GM23338 (cell line): ENCODE results near the gene PLA1A.

Experiments
- CREB1 ChIP-seq: fragments of 250-450 bp; sonication (Bioruptor Pico); IDR thresholded peaks from 2 replicates; pipeline ENCODE4 v1.5.0; 2020; ENCODE audit warnings: low read depth, mild to moderate bottlenecking, moderate library complexity
- CTCF ChIP-seq, 2 experiments: fragments of 200-600 bp in 1 of 2; sonication (generic) in 1 of 2; conservative IDR thresholded peaks; 2 replicates each; pipeline versions ENCODE4 v1.5.1 to v1.6.1; 2016 to 2017; ENCODE audit warnings: antibody characterized with exemption in 2 of 2, low read depth in 2 of 2, mild to moderate bottlenecking in 2 of 2, moderate library complexity in 1 of 2
- ETS1 ChIP-seq: IDR thresholded peaks from 2 replicates; pipeline ENCODE4 v1.6.1; 2016; ENCODE audit warnings: antibody characterized with exemption
- EZH2 ChIP-seq: fragments of 200-600 bp; sonication (generic); IDR thresholded peaks from one replicate; pipeline ENCODE4 v1.8.0; 2017; ENCODE audit warnings: antibody characterized with exemption, mild to moderate bottlenecking, low read depth; ENCODE audit not compliant: unreplicated experiment
- EZH2phosphoT487 ChIP-seq: fragments of 200-600 bp; sonication (generic); IDR thresholded peaks from one replicate; pipeline ENCODE4 v1.8.1; 2018; ENCODE audit warnings: antibody characterized with exemption; ENCODE audit not compliant: unreplicated experiment
- JUNB ChIP-seq: IDR thresholded peaks from one replicate; pipeline ENCODE4 v1.6.1; 2016; ENCODE audit warnings: antibody characterized with exemption; ENCODE audit not compliant: unreplicated experiment
- NANOG ChIP-seq: IDR thresholded peaks from 2 replicates; pipeline ENCODE4 v1.6.1; 2016; ENCODE audit warnings: antibody characterized with exemption, borderline replicate concordance
- POLR2AphosphoS5 ChIP-seq: IDR thresholded peaks from 2 replicates; pipeline ENCODE4 v1.6.1; 2016; ENCODE audit warnings: antibody characterized with exemption, low read depth
- REST ChIP-seq: IDR thresholded peaks from one replicate; pipeline ENCODE4 v1.6.1; 2018; ENCODE audit warnings: antibody characterized with exemption; ENCODE audit not compliant: unreplicated experiment
- STAT1 ChIP-seq: IDR thresholded peaks from one replicate; pipeline ENCODE4 v1.6.1; 2016; ENCODE audit warnings: antibody characterized with exemption; ENCODE audit not compliant: unreplicated experiment
- ZNF114 ChIP-seq: fragments of 250-450 bp; sonication (Bioruptor Pico); IDR thresholded peaks from 2 replicates; pipeline ENCODE4 v1.5.0; 2020; ENCODE audit warnings: mild to moderate bottlenecking, moderate library complexity
- ZNF331 ChIP-seq: fragments of 250-450 bp; sonication (Bioruptor Pico); IDR thresholded peaks from 2 replicates; pipeline ENCODE4 v1.5.0; 2020; ENCODE audit warnings: low read depth, mild to moderate bottlenecking, moderate library complexity
- ZNF462 ChIP-seq: fragments of 250-450 bp; sonication (Bioruptor Pico); IDR thresholded peaks from 2 replicates; pipeline ENCODE4 v1.5.0; 2020; ENCODE audit warnings: mild to moderate bottlenecking, moderate library complexity

- TF ChIP-seq CTCF (conservative IDR thresholded peaks at IDR 0.05; ENCODE audit: low read depth in 2 of 2) (no peak), STAT1 (no peak), POLR2AphosphoS5 (no peak), EZH2 (no peak), EZH2phosphoT487 (no peak), REST (no peak), CREB1 (CRISPR knock-in tag) (no peak), JUNB (no peak), ETS1 (no peak), ZNF462 (CRISPR knock-in tag) (no peak), ZNF114 (CRISPR knock-in tag) (no peak), ZNF331 (CRISPR knock-in tag) (no peak), NANOG (no peak)
These were observed 66.7 kb downstream of the PLA1A start for GRCh38 chr3:119664370-119664769.
